ENCODE data around the gene EXOC3L4.

The EXOC3L4 gene

DNA sequence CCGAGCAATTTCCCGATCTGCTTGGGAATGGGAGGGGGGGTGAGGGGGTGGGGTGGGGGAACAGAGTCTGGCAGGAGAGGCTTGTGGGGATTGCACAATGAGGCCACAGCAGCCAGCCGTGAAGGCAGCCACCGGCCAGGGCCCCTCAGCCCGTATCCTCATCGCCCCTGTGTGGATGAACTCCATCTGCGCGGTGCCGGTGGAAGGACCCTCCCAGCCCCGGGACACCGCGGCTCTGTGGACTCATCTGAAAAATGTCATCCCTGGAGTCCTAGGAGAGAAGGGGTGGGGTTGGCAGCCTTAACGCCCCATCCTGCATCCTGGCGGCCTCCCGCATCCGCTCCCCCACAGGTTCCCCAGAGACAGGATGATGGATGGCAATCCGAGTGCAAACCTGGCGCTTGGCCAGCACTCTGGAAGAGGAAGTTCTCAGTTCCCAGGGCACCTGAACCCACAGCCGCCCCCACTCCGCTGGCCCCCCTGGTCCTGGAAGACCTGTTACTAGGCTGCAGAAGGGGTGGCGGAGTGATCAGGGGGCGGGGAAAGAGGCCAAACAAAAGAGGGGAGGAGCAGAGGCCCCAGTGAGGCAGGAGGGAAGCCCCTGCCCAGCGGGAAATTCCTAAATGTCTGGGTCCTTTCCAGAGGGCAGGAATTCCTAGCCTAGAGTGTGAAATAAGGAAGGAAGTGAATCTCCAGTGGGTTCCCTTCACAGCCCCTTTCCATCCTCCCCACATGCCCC, 27.5 kb downstream of the EXOC3L4 start:
- peak; percentile 71 for DNase-seq (ENCODE audit: low read depth)

GRCh38 chr14:103122585-103122946, 28.0 kb downstream of the EXOC3L4 start:
- DNase-seq (ENCODE audit: low read depth) = no peak

- DNase-seq (ENCODE audit: low read depth) = no peak
Measured at GRCh38 chr14:103122947-103123633, 28.6 kb downstream of the EXOC3L4 start, which contains the start of gene TNFAIP2. TNFAIP2 (plus strand) TSS chr14:103123461; CDS start chr14:103126458, 2,997 bp downstream.

DNA sequence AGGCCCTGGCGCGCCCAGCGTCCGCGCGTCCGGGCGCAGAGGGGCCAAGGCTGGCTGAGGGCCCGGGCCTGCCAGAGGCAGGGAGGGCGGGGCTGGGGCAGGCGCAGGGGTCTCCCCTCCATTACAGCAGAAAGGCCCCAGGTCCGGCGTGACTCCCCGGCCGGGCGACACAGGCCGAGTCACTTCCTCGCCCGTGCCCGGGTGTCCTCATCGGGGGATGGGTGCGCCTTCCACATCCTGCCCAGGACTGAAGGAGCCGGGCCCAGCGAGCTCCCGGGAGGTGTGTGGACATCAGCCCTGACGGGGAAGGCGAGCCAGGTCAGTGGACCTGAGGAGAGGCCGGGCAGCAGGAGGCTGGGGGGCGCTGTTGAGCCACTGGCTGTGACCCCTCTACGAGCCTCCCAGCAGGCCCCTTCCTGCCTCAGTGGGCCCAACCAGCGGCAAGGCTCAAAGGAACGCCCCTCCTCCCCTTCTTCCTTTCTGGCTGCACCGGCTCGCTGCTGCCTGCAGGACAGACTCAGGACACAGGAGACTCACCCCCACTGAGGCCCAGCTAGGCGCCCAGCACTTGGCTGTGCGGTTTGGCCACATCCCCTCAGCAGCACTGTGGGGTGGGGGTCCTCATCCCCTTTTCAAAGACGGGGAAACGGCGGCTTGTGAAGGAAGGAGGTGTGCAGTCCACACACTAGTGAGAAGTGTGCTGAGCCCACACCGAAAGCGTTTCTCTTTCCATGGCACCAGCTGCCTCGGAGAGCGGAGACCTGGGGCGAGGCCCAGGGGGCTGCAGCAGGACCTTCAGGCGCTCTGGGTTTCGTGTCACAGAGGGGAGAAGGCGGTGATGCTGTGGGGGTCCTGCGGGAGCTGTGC, 29.3 kb downstream of the EXOC3L4 start:
- DNase-seq (ENCODE audit: low read depth) = no peak

- no peak for DNase-seq (ENCODE audit: low read depth)
Measured at GRCh38 chr14:103124501-103125001, 30.0 kb downstream of the EXOC3L4 start.

GRCh38 chr14:103125098-103126070, 30.9 kb downstream of the EXOC3L4 start:
- DNase-seq (ENCODE audit: low read depth) = no peak

GRCh38 chr14:103126088-103126872, 31.8 kb downstream of the EXOC3L4 start:
- no peak for DNase-seq (ENCODE audit: low read depth)

DNA sequence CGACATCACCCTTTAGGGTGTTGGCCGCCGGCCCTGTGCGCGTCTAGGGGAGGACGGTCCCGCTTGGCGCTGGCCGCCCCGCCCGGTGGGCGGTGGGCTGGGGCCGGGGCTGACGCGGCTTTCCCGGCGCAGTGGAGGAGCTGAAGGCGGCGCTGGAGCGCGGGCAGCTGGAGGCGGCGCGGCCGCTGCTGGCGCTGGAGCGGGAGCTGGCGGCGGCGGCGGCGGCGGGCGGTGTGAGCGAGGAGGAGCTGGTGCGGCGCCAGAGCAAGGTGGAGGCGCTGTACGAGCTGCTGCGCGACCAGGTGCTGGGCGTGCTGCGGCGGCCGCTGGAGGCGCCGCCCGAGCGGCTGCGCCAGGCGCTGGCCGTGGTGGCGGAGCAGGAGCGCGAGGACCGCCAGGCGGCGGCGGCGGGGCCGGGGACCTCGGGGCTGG, 32.4 kb downstream of the EXOC3L4 start:
- no peak for DNase-seq (ENCODE audit: low read depth)

DNA sequence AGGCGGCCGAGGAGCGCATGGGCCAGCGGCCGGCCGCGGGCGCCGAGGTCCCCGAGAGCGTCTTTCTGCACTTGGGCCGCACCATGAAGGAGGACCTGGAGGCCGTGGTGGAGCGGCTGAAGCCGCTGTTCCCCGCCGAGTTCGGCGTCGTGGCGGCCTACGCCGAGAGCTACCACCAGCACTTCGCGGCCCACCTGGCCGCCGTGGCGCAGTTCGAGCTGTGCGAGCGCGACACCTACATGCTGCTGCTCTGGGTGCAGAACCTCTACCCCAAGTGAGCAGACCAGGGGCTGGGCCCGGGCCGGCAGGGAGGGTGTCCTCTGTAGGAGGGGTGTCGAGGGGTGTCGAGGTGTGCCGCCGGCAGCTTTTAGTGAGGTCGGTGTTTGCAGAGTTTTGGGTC, 32.8 kb downstream of the EXOC3L4 start:
- DNase-seq (ENCODE audit: low read depth) = no peak

GRCh38 chr14:103127861-103128598, 33.5 kb downstream of the EXOC3L4 start:
- DNase-seq (ENCODE audit: low read depth) = no peak

GRCh38 chr14:103128631-103129300, 34.2 kb downstream of the EXOC3L4 start:
- DNase-seq (ENCODE audit: low read depth) = no peak

DNA sequence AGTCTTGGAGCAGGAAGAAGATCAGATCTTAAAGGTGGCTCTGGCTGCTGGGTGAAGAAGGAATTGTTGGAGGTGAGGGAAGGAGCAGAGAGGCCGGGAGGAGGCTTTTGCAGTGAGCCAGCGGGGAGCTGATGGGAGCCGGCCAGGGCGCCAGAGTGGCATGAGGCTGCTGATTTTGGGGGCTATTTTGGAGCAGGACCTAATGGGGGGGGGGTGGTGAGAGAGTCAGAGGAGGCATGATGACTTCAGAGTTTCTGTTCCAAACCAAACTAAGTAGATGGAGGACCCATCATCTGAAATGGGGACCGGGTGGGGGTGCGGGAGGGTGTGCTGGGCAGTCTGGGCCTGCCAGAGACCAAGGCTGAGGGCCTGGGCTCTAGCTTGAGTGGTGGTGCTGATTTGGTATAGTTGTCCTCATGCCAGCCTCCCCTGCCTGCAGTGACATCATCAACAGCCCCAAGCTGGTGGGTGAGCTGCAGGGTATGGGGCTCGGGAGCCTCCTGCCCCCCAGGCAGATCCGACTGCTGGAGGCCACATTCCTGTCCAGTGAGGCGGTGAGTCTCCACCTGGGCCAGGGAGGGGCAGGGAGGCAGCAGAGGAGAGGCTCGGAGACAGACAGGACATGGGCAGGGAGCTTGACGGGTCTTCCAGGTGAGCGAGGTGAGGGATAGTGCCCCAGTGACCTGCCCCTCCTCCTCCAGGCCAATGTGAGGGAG, 34.9 kb downstream of the EXOC3L4 start:
- no peak for DNase-seq (ENCODE audit: low read depth)

- DNase-seq (ENCODE audit: low read depth) = no peak
Measured at GRCh38 chr14:103130017-103130764, 35.7 kb downstream of the EXOC3L4 start.

GRCh38 chr14:103130965-103131364, 36.4 kb downstream of the EXOC3L4 start:
- DNase-seq (ENCODE audit: low read depth) = peak; percentile 80

GRCh38 chr14:103131580-103131979, 37.1 kb downstream of the EXOC3L4 start:
- DNase-seq (ENCODE audit: low read depth) = no peak

- DNase-seq (ENCODE audit: low read depth) = no peak
Measured at GRCh38 chr14:103132381-103133209, 38.1 kb downstream of the EXOC3L4 start.

All from amniotic epithelial cell (primary cell).